ENCODE results near the gene MRPL34.

DNA sequence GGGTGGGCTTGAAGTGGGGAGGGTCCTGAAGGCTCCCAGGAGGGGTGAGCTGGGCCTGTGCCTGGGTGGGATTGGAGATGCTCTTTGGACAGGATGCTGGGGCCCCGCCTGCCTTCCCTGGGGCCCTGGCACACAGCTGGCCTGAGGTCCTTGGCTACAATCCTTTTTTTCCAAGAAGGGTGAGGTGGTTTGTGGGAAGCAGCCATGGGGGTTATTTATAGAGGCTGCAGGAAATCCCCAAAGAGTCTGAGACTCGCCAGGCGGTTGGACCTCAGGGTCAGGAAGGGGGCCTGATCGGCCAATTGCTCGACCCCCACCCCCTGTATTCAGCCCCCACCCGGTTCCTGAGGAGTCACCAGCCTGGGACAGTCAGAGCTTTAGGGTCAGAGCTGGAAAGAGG lies 41.7 kb downstream of the MRPL34 start:
- TF ChIP-seq, protein P1, sequence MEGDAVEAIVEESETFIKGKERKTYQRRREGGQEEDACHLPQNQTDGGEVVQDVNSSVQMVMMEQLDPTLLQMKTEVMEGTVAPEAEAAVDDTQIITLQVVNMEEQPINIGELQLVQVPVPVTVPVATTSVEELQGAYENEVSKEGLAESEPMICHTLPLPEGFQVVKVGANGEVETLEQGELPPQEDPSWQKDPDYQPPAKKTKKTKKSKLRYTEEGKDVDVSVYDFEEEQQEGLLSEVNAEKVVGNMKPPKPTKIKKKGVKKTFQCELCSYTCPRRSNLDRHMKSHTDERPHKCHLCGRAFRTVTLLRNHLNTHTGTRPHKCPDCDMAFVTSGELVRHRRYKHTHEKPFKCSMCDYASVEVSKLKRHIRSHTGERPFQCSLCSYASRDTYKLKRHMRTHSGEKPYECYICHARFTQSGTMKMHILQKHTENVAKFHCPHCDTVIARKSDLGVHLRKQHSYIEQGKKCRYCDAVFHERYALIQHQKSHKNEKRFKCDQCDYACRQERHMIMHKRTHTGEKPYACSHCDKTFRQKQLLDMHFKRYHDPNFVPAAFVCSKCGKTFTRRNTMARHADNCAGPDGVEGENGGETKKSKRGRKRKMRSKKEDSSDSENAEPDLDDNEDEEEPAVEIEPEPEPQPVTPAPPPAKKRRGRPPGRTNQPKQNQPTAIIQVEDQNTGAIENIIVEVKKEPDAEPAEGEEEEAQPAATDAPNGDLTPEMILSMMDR (IDR thresholded peaks at IDR 0.05) = no peak
- no peak for TF ChIP-seq ZFX (IDR thresholded peaks at IDR 0.05; ENCODE audit: borderline replicate concordance)

Measured in 22Rv1 (cell line).